SK-N-SH treated with all-trans-retinoic acid at 6 μM for 48 hours (cell line): ENCODE results near the gene APMAP.

Source experiments
- ATAC-seq: fragments of 200-7000 bp; cut with Tn5 transposase; 3 replicates; pipeline ENCODE4 v1.9.1; 2020; ENCODE audit warnings: mild to moderate bottlenecking, moderate library complexity
- ARNTL ChIP-seq: fragments of 450-650 bp; formaldehyde crosslinking; IDR thresholded peaks from 2 replicates; pipeline ENCODE4 v1.5.0; 2020; ENCODE audit warnings: low read depth, mild to moderate bottlenecking, moderate library complexity, borderline replicate concordance
- BACH2 ChIP-seq: fragments of 250-450 bp; sonication (Bioruptor Pico); IDR thresholded peaks from 2 replicates; pipeline ENCODE4 v1.9.0; 2021; ENCODE audit warnings: mild to moderate bottlenecking, borderline replicate concordance
- CSDC2 ChIP-seq: fragments of 250-450 bp; sonication (Bioruptor Pico); IDR thresholded peaks from 2 replicates; pipeline ENCODE4 v1.5.0; 2020; ENCODE audit warnings: mild to moderate bottlenecking, moderate library complexity
- ESRRG ChIP-seq: fragments of 250-450 bp; sonication (Bioruptor Pico); IDR thresholded peaks from 2 replicates; pipeline ENCODE4 v1.6.1; 2021; ENCODE audit warnings: mild to moderate bottlenecking
- GLIS3 ChIP-seq: fragments of 250-450 bp; sonication (Bioruptor Pico); IDR thresholded peaks from 2 replicates; pipeline ENCODE4 v1.5.0; 2020; ENCODE audit warnings: mild to moderate bottlenecking, moderate library complexity
- ISL1 ChIP-seq: fragments of 250-450 bp; sonication (Bioruptor Pico); IDR thresholded peaks from 2 replicates; pipeline ENCODE4 v2.1.2; 2022; ENCODE audit warnings: mild to moderate bottlenecking, moderate library complexity
- OSR1 ChIP-seq: fragments of 250-450 bp; sonication (Bioruptor Pico); IDR thresholded peaks from 2 replicates; pipeline ENCODE4 v1.8.0; 2022; ENCODE audit warnings: moderate library complexity, mild to moderate bottlenecking, inconsistent platforms
- PPARA ChIP-seq: fragments of 250-450 bp; sonication (Bioruptor Pico); IDR thresholded peaks from 2 replicates; pipeline ENCODE4 v1.5.0; 2020; ENCODE audit warnings: mild to moderate bottlenecking, borderline replicate concordance
- RARB ChIP-seq: fragments of 250-450 bp; sonication (Bioruptor Pico); IDR thresholded peaks from 2 replicates; pipeline ENCODE4 v1.8.0; 2021; ENCODE audit warnings: mild to moderate bottlenecking, moderate library complexity
- SNAI2 ChIP-seq: fragments of 250-450 bp; sonication (Bioruptor Pico); IDR thresholded peaks from 2 replicates; pipeline ENCODE4 v1.5.0; 2020; ENCODE audit warnings: mild to moderate bottlenecking, moderate library complexity
- TCF4 ChIP-seq: fragments of 250-450 bp; sonication (Bioruptor Pico); IDR thresholded peaks from 2 replicates; pipeline ENCODE4 v1.8.0; 2021; ENCODE audit warnings: mild to moderate bottlenecking, moderate library complexity, borderline replicate concordance
- TOX ChIP-seq: fragments of 250-450 bp; sonication (Bioruptor Pico); IDR thresholded peaks from 2 replicates; pipeline ENCODE4 v1.8.0; 2021; ENCODE audit warnings: mild to moderate bottlenecking, moderate library complexity, borderline replicate concordance
- ZC3H10 ChIP-seq: fragments of 250-450 bp; sonication (Bioruptor Pico); IDR thresholded peaks from 2 replicates; pipeline ENCODE4 v1.5.1; 2021; ENCODE audit warnings: mild to moderate bottlenecking, moderate library complexity
- ZFP30 ChIP-seq: fragments of 450-650 bp; formaldehyde crosslinking; IDR thresholded peaks from 2 replicates; pipeline ENCODE4 v1.5.0; 2022; ENCODE audit warnings: mild to moderate bottlenecking, moderate library complexity
- ZNF565 ChIP-seq: fragments of 450-650 bp; formaldehyde crosslinking; conservative IDR thresholded peaks from 2 replicates; pipeline ENCODE4 v1.5.0; 2020; ENCODE audit warnings: low read depth, mild to moderate bottlenecking, moderate library complexity
- ZNF70 ChIP-seq: fragments of 450-650 bp; formaldehyde crosslinking; IDR thresholded peaks from 2 replicates; pipeline ENCODE4 v1.5.0; 2020; ENCODE audit warnings: mild to moderate bottlenecking, moderate library complexity
- ZNF8 ChIP-seq: fragments of 450-650 bp; formaldehyde crosslinking; IDR thresholded peaks from 2 replicates; pipeline ENCODE4 v1.5.0; 2020; ENCODE audit warnings: mild to moderate bottlenecking, moderate library complexity
- TF ChIP-seq, protein P1 (sequence below): fragments of 250-450 bp; sonication (Bioruptor Pico); IDR thresholded peaks from 2 replicates; pipeline ENCODE4 v1.5.1; 2020; ENCODE audit warnings: low read depth, mild to moderate bottlenecking, moderate library complexity
- TF ChIP-seq, protein P2 (sequence below): fragments of 250-450 bp; sonication (Bioruptor Pico); IDR thresholded peaks from 2 replicates; pipeline ENCODE4 v1.8.0; 2021; ENCODE audit warnings: low read depth, mild to moderate bottlenecking, moderate library complexity, borderline replicate concordance
- TF ChIP-seq, protein P3 (sequence below): fragments of 250-450 bp; sonication (Bioruptor Pico); IDR thresholded peaks from 2 replicates; pipeline ENCODE4 v1.8.0; 2020; ENCODE audit warnings: mild to moderate bottlenecking, moderate library complexity, borderline replicate concordance
- TF ChIP-seq, protein P4 (sequence below): fragments of 250-450 bp; sonication (Bioruptor Pico); IDR thresholded peaks from 2 replicates; pipeline ENCODE4 v1.5.1; 2021; ENCODE audit warnings: mild to moderate bottlenecking, moderate library complexity
- TF ChIP-seq, protein P5 (sequence below): fragments of 250-450 bp; sonication (Bioruptor Pico); IDR thresholded peaks from 2 replicates; pipeline ENCODE4 v1.5.0; 2020; ENCODE audit warnings: mild to moderate bottlenecking, moderate library complexity

The APMAP gene

DNA sequence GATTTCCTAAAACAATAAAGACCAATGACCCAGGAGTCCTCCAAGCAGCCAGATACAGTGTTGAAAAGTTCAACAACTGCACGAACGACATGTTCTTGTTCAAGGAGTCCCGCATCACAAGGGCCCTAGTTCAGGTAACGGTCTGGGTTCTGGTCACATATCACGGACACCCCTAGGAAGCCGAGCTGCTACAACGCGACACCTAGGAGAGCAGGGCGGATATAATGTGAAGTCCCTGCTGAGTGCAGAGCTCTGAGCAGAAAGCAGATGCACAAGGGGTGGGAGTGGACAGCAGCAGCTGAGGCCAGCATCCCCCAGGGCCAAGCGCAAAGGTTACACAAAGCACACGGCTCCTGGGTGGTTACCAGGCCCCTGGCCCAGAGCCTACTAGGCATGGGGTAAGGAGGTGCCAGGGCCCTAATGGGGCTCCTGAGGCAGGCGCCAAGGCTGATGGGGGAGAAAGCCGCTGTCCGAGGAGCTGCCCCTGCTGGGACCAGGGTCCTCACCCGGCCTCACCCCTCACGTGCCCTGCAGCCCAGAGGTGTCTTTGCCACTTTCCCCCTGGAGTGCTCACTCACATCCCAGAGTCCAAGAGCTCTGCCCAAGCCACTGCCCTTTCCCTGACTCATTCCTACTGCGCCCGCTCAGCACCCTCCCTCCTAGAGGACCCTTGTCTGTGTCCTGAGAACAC, 35.1 kb downstream of the APMAP start:
- TF ChIP-seq, protein P1, sequence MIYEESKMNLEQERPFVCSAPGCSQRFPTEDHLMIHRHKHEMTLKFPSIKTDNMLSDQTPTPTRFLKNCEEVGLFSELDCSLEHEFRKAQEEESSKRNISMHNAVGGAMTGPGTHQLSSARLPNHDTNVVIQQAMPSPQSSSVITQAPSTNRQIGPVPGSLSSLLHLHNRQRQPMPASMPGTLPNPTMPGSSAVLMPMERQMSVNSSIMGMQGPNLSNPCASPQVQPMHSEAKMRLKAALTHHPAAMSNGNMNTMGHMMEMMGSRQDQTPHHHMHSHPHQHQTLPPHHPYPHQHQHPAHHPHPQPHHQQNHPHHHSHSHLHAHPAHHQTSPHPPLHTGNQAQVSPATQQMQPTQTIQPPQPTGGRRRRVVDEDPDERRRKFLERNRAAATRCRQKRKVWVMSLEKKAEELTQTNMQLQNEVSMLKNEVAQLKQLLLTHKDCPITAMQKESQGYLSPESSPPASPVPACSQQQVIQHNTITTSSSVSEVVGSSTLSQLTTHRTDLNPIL = no peak
- no peak for TF ChIP-seq ZNF565 (CRISPR knock-in tag)
- no peak for TF ChIP-seq GLIS3 (CRISPR knock-in tag)
- no peak for TF ChIP-seq TOX
- TF ChIP-seq ARNTL = no peak
- TF ChIP-seq ZNF70 (CRISPR knock-in tag) = no peak
- no peak for TF ChIP-seq OSR1 (CRISPR knock-in tag)
- no peak for TF ChIP-seq ISL1 (CRISPR knock-in tag)
- no peak for TF ChIP-seq RARB
- ATAC-seq = no peak

DNA sequence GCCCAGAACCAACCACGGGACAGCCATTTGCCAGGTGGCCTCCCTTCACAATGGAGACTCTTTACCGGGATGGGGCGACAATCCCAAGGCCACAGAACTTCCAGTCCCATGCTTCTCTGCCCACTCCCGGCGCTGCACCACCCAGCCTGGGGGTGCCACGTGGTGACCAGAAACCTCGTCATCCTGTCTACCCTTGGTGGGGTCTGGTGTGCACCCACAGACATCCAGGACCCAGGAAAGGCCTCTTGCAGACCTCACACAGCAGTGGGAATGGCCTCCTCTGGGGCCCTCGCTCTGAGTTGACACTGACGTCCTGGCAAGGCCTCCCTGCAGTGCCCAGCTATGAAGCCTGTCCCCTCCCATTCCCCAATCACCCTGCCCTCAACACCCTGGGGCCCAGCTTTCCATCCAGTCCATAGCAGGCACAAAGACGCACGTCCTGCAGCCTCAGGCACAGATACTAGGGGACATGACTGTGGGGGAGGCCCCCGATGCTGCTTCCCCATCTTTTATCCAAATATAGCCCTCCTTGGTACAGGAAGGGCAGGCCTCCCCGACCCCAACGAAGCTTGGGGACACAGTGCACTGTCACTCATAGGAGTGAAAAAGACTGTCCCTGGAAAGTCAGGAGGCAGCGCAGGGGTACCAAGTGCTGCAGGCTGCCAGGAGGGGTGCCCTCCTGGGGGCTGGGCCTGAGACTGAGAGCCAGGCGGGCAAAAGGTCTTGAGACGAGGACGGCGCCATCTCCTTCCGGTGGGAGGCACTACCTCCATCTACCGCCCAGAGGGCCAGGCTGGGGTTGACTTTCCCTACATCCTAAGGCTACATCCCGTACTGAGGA, 36.3 kb downstream of the APMAP start:
- no peak for ATAC-seq
- TF ChIP-seq, protein P2, sequence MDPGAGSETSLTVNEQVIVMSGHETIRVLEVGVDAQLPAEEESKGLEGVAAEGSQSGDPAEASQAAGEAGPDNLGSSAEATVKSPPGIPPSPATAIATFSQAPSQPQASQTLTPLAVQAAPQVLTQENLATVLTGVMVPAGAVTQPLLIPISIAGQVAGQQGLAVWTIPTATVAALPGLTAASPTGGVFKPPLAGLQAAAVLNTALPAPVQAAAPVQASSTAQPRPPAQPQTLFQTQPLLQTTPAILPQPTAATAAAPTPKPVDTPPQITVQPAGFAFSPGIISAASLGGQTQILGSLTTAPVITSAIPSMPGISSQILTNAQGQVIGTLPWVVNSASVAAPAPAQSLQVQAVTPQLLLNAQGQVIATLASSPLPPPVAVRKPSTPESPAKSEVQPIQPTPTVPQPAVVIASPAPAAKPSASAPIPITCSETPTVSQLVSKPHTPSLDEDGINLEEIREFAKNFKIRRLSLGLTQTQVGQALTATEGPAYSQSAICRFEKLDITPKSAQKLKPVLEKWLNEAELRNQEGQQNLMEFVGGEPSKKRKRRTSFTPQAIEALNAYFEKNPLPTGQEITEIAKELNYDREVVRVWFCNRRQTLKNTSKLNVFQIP = no peak
- TF ChIP-seq TCF4 (CRISPR knock-in tag) (no peak), OSR1 (CRISPR knock-in tag) (no peak), ZNF8 (CRISPR knock-in tag) (no peak), ZNF565 (CRISPR knock-in tag) (no peak), ZFP30 (no peak), GLIS3 (CRISPR knock-in tag) (no peak), ZNF70 (CRISPR knock-in tag) (no peak), BACH2 (CRISPR knock-in tag) (no peak)
- TF ChIP-seq, protein P1 = no peak
- TF ChIP-seq, all 23 proteins: peak for 0

DNA sequence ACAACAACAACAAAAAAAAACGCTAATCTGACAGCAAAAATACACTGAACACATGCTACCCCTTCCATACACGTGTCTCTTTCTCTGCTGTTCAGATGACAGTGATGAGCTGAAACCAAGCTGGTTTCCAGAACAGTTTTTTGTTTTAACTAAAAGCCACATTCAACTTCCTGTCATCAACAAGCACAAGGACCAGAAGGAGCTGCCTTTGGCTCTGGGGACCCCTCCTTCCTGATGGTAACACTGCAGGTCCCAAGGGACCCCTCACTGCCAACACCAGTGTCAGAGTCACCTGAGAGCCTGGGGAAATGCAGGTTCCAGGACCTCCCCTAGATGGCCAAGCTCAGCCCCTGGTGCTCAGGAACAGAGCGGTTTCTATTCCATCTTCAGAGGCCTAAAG, 37.5 kb downstream of the APMAP start:
- ATAC-seq = no peak
- TF ChIP-seq ZC3H10 = no peak
- TF ChIP-seq ZNF70 (CRISPR knock-in tag) = no peak
- no peak for TF ChIP-seq ZNF8 (CRISPR knock-in tag)
- no peak for TF ChIP-seq CSDC2 (CRISPR knock-in tag)
- TF ChIP-seq, protein P2 = no peak
- TF ChIP-seq, protein P3, sequence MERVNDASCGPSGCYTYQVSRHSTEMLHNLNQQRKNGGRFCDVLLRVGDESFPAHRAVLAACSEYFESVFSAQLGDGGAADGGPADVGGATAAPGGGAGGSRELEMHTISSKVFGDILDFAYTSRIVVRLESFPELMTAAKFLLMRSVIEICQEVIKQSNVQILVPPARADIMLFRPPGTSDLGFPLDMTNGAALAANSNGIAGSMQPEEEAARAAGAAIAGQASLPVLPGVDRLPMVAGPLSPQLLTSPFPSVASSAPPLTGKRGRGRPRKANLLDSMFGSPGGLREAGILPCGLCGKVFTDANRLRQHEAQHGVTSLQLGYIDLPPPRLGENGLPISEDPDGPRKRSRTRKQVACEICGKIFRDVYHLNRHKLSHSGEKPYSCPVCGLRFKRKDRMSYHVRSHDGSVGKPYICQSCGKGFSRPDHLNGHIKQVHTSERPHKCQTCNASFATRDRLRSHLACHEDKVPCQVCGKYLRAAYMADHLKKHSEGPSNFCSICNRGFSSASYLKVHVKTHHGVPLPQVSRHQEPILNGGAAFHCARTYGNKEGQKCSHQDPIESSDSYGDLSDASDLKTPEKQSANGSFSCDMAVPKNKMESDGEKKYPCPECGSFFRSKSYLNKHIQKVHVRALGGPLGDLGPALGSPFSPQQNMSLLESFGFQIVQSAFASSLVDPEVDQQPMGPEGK (CRISPR knock-in tag) = no peak
- TF ChIP-seq PPARA (CRISPR knock-in tag) = no peak
- no peak for TF ChIP-seq ISL1 (CRISPR knock-in tag)
- TF ChIP-seq TCF4 (CRISPR knock-in tag) = no peak
- TF ChIP-seq, protein P4, sequence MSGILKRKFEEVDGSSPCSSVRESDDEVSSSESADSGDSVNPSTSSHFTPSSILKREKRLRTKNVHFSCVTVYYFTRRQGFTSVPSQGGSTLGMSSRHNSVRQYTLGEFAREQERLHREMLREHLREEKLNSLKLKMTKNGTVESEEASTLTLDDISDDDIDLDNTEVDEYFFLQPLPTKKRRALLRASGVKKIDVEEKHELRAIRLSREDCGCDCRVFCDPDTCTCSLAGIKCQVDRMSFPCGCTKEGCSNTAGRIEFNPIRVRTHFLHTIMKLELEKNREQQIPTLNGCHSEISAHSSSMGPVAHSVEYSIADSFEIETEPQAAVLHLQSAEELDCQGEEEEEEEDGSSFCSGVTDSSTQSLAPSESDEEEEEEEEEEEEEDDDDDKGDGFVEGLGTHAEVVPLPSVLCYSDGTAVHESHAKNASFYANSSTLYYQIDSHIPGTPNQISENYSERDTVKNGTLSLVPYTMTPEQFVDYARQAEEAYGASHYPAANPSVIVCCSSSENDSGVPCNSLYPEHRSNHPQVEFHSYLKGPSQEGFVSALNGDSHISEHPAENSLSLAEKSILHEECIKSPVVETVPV (CRISPR knock-in tag) = no peak
- TF ChIP-seq SNAI2 (CRISPR knock-in tag) = no peak
- TF ChIP-seq, protein P5, sequence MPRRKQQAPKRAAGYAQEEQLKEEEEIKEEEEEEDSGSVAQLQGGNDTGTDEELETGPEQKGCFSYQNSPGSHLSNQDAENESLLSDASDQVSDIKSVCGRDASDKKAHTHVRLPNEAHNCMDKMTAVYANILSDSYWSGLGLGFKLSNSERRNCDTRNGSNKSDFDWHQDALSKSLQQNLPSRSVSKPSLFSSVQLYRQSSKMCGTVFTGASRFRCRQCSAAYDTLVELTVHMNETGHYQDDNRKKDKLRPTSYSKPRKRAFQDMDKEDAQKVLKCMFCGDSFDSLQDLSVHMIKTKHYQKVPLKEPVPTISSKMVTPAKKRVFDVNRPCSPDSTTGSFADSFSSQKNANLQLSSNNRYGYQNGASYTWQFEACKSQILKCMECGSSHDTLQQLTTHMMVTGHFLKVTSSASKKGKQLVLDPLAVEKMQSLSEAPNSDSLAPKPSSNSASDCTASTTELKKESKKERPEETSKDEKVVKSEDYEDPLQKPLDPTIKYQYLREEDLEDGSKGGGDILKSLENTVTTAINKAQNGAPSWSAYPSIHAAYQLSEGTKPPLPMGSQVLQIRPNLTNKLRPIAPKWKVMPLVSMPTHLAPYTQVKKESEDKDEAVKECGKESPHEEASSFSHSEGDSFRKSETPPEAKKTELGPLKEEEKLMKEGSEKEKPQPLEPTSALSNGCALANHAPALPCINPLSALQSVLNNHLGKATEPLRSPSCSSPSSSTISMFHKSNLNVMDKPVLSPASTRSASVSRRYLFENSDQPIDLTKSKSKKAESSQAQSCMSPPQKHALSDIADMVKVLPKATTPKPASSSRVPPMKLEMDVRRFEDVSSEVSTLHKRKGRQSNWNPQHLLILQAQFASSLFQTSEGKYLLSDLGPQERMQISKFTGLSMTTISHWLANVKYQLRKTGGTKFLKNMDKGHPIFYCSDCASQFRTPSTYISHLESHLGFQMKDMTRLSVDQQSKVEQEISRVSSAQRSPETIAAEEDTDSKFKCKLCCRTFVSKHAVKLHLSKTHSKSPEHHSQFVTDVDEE (CRISPR knock-in tag) = no peak
- TF ChIP-seq, protein P1 = no peak
- TF ChIP-seq ZFP30 = no peak
- no peak for TF ChIP-seq OSR1 (CRISPR knock-in tag)
- no peak for TF ChIP-seq TOX
- no peak for TF ChIP-seq ARNTL
- TF ChIP-seq ESRRG (CRISPR knock-in tag) = no peak
